NCI-H2171 treated with DMSO at 0.1 percent for 48 hours (cell line): ENCODE measurements around the gene IRX4.
A peak's percentile ranks its signal among the peaks of the same experiment; 100 is the strongest.

ENCODE experiments used
- DNase-seq: peaks from one replicate; lab custom pipeline; 2025; lab: John Stamatoyannopoulos, UW

Gene IRX4

DNA sequence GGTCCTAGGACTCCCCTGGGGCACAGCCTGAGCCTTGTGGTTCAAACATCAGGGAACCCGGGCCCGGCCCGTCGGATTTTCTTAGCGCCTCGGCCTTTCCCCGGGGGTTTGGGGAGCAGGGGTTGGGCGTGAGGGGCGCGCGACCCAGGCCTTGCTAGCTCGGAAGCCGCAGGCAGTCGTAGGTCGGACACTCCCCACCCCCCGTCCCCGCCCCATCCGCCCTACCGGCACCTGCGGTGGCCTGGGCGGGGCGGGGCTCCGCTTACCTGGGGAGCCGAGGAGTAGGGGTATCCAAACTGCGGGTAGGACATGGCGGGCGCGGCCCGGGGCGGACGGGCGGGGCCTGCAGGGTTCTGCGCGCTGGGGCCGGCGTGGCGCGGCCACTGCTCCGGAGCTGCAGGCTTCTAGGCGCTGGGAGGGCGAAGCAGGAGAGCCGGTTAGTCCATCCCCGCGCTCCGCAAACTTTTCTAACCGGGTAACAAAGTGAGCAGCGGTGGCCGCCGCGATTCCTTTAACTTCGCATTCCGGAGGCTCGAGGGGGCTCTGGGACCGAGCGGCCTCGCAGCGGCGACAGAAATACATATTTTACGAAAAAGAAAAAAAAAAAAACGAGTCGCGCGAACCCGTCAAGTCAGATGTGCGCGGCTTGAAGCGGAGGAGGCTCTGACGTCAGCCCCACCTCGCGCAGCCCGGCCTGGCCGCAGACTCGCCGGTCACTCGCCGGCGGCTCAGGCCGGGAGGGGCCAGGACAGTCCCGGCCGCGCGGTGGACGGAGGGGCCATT is at the start of gene IRX4:
Gene IRX4, minus strand, starts transcription at position 589 of the 783 bp plus-strand sequence. Its CDS starts 278 bp downstream, at position 311.
- DNase-seq = peak; percentile 55

DNA sequence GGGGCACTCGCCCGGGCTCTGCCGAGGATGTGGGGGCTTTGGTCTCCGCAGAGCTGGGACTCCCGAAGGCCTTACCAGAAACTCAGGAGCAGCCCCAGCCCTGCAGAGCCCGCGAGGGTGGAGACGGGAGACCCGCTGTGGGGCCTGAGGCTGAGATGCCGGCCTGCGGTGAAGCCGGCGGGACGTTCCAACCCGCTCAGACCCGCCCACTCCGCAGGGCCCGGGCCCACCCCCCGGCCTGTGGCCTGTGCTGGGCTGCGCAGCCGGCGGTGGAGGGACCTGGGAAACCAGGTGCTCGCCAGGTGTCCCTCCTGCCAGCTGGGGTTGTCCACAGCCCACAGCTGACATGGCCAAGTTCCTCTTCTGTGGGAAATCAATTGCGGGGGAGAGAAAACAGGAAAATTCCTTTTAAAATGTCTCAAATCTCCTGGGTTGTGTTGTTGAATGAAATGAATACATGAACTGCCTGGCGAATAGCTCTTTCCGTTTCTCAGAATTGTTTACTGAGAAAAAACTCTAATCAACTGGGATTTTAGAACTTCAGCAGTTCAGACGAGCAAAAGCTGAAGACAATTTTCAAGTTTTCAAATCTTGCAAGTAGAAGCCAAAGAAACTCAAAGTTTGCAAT is 49.0 kb upstream of the IRX4 start:
- DNase-seq = no peak

- no peak for DNase-seq
Observed at GRCh38 chr5:1930880-1931603, 48.3 kb upstream of the IRX4 start.

GRCh38 chr5:1930501-1930879 is 47.8 kb upstream of the IRX4 start:
- DNase-seq = peak; percentile 32

GRCh38 chr5:1929108-1929991 is 46.6 kb upstream of the IRX4 start:
- DNase-seq = no peak

GRCh38 chr5:1926471-1927341 is 44.0 kb upstream of the IRX4 start:
- no peak for DNase-seq

- no peak for DNase-seq
Observed at GRCh38 chr5:1926071-1926440, 43.3 kb upstream of the IRX4 start.

GRCh38 chr5:1925111-1926070 is 42.7 kb upstream of the IRX4 start:
- no peak for DNase-seq

- DNase-seq = no peak
Observed at GRCh38 chr5:1923766-1924165, 41.0 kb upstream of the IRX4 start.

DNA sequence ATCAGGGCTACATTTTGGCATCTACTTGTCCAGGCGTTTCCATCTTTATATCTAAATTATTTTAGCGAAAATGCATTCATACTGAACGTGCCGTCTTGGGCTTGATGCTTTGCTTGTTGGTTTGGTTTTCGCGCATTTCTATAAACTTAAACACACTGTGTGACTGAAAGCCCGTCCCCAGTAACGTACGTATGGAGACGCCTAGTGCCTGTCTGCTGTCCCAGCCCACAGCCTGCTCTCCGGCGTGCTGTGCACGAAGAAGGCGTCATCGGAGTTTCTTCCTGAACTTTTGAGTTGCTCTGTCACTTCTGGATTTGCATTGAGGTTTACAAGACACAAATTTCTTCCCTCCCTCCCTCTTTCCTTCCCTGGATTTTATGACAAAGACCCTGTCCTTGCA is 40.6 kb upstream of the IRX4 start:
- no peak for DNase-seq

- DNase-seq = no peak
Observed at GRCh38 chr5:1921711-1922110, 39.0 kb upstream of the IRX4 start.

DNA sequence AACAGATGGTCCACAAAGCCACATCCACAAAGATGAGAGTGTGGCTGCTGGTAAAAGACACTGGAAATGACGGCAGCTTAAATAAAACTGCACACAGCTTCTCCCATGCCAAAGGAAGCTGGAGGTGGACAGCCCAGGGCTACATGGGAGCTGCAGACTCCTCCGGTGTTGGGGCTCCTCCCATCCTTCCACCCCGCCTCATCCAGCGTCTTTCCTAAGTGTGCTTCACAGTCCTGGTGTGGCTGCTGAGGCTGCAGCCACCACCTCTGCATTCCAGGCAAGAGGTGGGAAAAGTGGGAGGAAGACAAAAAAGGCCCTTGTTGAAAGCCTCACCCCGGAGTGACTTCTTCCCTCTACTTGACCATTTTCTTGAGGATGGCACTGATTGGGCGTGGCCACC is 37.0 kb upstream of the IRX4 start:
- DNase-seq = no peak

- DNase-seq = no peak
Observed at GRCh38 chr5:1919209-1919566, 36.5 kb upstream of the IRX4 start.

DNA sequence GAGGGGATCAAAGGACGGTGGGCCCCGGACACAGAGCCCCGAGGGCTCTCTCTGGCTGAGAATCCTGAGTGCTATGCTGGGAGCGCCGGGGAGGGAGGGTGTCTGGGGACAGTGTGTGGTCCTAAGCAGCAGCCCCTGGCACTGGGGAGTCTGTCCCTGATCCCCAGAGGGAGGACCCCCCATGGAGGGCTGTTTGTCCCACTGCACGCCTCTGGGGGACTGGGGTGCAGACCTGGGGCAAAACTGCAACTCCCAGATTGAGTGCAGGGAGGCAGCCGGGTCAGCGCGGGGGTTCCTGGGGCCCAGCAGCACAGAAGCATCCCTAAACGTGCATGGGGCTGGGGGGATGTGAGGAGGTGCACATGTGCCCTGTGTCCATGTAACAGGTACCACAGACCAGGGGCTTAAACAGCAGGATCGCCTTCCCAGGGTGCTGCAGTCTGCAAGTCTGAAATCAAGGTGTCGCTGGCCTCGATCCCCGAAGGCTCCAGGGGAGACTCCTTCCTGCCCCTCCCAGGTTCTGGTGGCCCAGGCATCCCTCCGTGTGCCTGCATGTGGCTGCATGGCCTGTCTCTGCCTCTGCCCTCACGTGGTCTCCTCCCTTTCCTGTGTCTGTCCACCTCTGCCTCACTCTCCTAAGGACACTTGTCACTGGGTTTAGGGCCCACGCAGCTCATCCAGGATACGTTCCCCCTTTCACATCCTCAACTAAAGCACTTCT is 35.9 kb upstream of the IRX4 start:
- DNase-seq = no peak

- DNase-seq = peak; percentile 89
Observed at GRCh38 chr5:1917830-1918487, 35.2 kb upstream of the IRX4 start.

- DNase-seq = no peak
Observed at GRCh38 chr5:1916041-1917001, 33.6 kb upstream of the IRX4 start.

DNA sequence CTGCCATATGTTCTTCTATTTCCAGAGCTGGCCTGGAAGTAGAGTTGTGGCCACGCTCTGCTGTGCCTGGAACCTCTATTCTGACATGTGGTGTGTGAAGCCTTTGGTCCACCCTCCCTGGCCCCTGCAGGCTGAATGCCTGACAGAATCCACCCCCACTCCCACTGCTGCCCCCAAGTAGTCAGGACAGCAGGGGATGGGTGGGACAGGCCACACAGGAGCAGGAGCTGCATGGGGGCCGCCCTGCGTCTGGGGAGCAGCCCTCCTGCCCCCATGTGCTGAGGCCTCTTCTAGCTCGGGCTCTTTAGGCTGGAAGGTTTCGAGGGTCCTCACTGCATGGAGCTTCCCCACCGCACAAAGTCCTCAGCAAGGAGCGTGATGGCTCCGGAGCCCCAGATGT is 32.6 kb upstream of the IRX4 start:
- no peak for DNase-seq

DNA sequence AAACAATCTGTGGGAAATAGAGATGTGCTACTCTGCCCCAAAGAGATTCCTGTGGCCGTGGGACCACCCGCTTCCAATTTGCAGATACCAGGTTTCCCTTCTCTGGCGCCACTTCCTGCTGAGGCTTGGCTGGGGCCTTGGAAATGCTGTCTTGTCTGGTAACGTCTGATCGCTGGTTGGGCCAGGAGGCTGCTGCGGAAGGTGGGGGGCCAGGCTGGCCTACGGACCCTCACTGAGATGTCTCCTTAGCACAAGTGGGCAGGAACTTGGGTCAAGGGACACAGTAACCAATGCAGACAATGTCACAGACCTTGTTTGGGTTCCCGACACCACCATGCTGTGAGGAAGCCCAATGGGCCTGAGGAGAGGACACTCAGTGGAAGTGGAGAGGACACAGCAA is 31.7 kb upstream of the IRX4 start:
- DNase-seq = no peak
